Psoas muscle (tissue), 8 donors: ENCODE measurements around the gene SRRM4. TPM values are rescaled to one million over a fixed set of nuclear protein-coding genes. Genes with fewer than 3 reads are reported as not detected.

Experiments used
- ATAC-seq, 4 donors: fragments of 200-7000 bp; cut with Tn5 transposase; one replicate each; pipeline ENCODE4 v1.9.1; 2020; ENCODE audit warnings: moderate library complexity in 3 of 4, mild to moderate bottlenecking in 2 of 4
- DNase-seq, 2 donors: peaks; one replicate each; pipeline ENCODE4 v3.0.0-alpha.2; 2020
- H3K27ac ChIP-seq: fragments of 200-600 bp; one replicate; pipeline ENCODE4 v1.8.0; 2022
- H3K27me3 ChIP-seq, 3 donors: fragments of 200-600 bp in 1 of 3; one replicate each; pipeline versions ENCODE4 v1.6.1 to v1.8.0; 2013 to 2022; ENCODE audit warnings: low read length in 2 of 3, mild to moderate bottlenecking in 2 of 3, moderate library complexity in 1 of 3; ENCODE audit not compliant: insufficient read depth in 3 of 3
- H3K36me3 ChIP-seq, 2 donors: fragments of 200-600 bp in 1 of 2; one replicate each; pipeline versions ENCODE4 v1.6.1 to v1.8.0; 2013 to 2022; ENCODE audit warnings: low read depth in 1 of 2, mild to moderate bottlenecking in 1 of 2, moderate library complexity in 1 of 2; ENCODE audit not compliant: insufficient read depth in 1 of 2
- H3K4me1 ChIP-seq: fragments of 200-600 bp; one replicate; pipeline ENCODE4 v1.8.0; 2022
- H3K4me3 ChIP-seq: fragments of 200-600 bp; one replicate; pipeline ENCODE4 v1.8.0; 2022; ENCODE audit warnings: mild to moderate bottlenecking
- H3K9me3 ChIP-seq: fragments of 200-600 bp; one replicate; pipeline ENCODE4 v1.8.0; 2022
- whole genome bisulfite sequencing, 3 donors: extraction: QIAGEN DNeasy Blood & Tissue Kit; methylation state at CpG; one replicate each; pipeline versions ENCODE4 v1.1.6 to v1.1.7; 2013; 5-methylcytosine and 5-hydroxymethylcytosine counted together
- intact Hi-C, 2 donors: fragments of 100-400 bp; cut with DNase I; formaldehyde crosslinking; loops; one replicate each; pipeline versions ENCODE4 v1.11.0 to v1.14.2; 2022
- polyA plus RNA-seq, 3 donors: library from polyadenylated mRNA; stranded (reverse); fragments of 200-250 nt; gene quantifications; one replicate each; pipeline ENCODE4 v1.2.3, GENCODE V29; 2013
- total RNA-seq, 4 donors: library from RNA; stranded (reverse); fragmentation: NEBNext Ultra II Directional in 2 of 4; extraction: Animal tissue kit (Norgen Biotek cat#: 25700) in 2 of 4; gene quantifications; one replicate each; pipeline versions ENCODE4 v1.2.1 to v1.2.4, GENCODE V29; 2021 to 2023
- TF ChIP-seq, protein P1 (sequence below): fragments of 200-600 bp; IDR thresholded peaks from one replicate; pipeline ENCODE4 v1.8.0; 2022; ENCODE audit warnings: antibody characterized with exemption
- donor health status: healthy with polysubstance abuse.
- donor health status: DM: no; HTN: no; CAD: no; lungs with moderate emphysema.
- donor health status: Bipolar disorder and iron deficiency.
- donor health status: healthy.
- donor health status: DM: yes; HTN: yes; CAD: no.
- donor health status: DM: no; HTN: no; CAD: no.
- donor health status: DM: no; HTN: no; CAD: no.
- donor health status: DM: yes; HTN: yes; CAD: no.

SRRM4 gene
- total and polyA plus RNA-seq, 7 donors, result 0.01 to 0.19 (median 0.09) TPM

- H3K27ac ChIP-seq, result no peak overlapping the region
- no peaks in the 10 kb centered on the region for H3K4me1 ChIP-seq
- no peaks in the 10 kb centered on the region for H3K9me3 ChIP-seq
- TF ChIP-seq, protein P1, sequence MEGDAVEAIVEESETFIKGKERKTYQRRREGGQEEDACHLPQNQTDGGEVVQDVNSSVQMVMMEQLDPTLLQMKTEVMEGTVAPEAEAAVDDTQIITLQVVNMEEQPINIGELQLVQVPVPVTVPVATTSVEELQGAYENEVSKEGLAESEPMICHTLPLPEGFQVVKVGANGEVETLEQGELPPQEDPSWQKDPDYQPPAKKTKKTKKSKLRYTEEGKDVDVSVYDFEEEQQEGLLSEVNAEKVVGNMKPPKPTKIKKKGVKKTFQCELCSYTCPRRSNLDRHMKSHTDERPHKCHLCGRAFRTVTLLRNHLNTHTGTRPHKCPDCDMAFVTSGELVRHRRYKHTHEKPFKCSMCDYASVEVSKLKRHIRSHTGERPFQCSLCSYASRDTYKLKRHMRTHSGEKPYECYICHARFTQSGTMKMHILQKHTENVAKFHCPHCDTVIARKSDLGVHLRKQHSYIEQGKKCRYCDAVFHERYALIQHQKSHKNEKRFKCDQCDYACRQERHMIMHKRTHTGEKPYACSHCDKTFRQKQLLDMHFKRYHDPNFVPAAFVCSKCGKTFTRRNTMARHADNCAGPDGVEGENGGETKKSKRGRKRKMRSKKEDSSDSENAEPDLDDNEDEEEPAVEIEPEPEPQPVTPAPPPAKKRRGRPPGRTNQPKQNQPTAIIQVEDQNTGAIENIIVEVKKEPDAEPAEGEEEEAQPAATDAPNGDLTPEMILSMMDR, result no peak
- 69 to 79% (median 70%) methylated on average over 3 of the region's 3 CpGs for WGBS, 3 donors
- H3K27me3 ChIP-seq, result no peaks in the 10 kb centered on the region
- no peaks in the 10 kb centered on the region for H3K36me3 ChIP-seq
- H3K4me3 ChIP-seq, result no peak overlapping the region
- DNase-seq, result no peak
- intact Hi-C loops, result no loop called here
- no peak for ATAC-seq
Observed at GRCh38 chr12:119168721-119169120, 187.4 kb downstream of the SRRM4 start.

- TF ChIP-seq, protein P1, result no peak
- ATAC-seq, result no peak
- Histone ChIP-seq H3K4me3 (no peak overlapping the region), H3K9me3 (no peaks in the 10 kb centered on the region), H3K27ac (no peak overlapping the region), H3K36me3 (no peaks in the 10 kb centered on the region), H3K4me1 (no peaks in the 10 kb centered on the region), H3K27me3 (no peaks in the 10 kb centered on the region)
- intact Hi-C loops, result no loop called here
- DNase-seq, result no peak
- WGBS, 3 donors, result 51 to 68% (median 60%) methylated on average over 2 of the region's 2 CpGs
Observed at GRCh38 chr12:119169150-119169549, 187.8 kb downstream of the SRRM4 start.

DNA sequence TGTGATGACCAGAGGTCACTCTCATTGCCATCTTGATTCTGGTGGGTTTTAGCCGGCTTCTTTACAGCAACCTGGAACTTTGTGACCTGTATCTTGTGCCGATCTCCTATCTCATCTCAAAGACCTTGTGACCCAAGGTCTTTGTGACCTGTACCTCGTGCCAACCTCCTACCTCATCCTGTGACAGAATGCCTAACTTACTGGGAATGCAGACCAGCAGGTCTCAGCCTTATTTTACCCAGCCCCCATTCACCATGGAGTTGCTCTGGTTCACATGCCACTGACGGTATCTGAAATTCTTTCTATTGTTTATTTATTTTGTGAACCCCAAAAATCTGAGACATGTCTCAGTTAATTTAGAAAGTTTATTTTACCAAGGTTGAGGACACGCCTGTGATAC, 189.9 kb downstream of the SRRM4 start:
- Histone ChIP-seq H3K9me3 (no peaks in the 10 kb centered on the region), H3K36me3 (no peaks in the 10 kb centered on the region), H3K4me3 (no peak overlapping the region), H3K27me3 (no peaks in the 10 kb centered on the region), H3K27ac (no peak overlapping the region), H3K4me1 (peaks cover 8% of the 10 kb centered on the region)
- TF ChIP-seq, protein P1, result no peak
- no peak for DNase-seq
- intact Hi-C loops, result no loop called here
- 80 to 88% (median 84%) methylated on average over 5 of the region's 5 CpGs for WGBS, 3 donors
- no peak for ATAC-seq

DNA sequence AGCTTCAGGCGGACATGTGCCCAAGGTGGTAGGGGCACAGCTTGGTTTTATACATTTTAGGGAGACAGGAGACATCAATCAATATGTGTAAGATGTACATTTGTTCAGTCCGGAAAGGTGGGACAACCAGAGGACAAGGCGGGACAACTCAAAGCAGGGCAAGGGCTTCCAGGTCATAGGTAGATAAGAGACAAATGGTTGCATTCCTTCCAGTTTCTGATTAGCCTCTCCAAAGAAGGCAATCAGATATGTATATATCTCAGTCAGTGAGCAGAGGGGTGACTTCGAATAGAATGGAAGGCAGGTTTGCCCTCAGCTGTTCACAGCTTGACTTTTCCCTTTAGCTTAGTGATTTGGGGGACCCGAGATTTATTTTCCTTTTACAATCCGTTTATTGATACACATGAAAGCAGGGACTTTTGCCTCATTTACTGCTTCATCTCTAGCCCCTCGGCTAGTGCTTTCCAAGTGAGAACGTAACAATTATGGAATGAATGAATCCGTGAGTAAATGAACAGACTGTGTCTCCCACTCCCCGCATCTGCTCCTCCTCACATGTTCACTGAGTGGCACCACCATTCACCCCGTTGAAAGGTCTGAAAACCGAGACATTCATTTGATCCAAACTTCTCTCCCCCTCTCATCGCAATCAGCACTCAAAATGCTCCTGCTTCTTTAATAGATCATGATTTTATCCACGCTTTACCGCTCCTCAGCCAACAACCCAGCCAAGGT, 190.5 kb downstream of the SRRM4 start:
- DNase-seq, result no peak
- no peaks in the 10 kb centered on the region for H3K9me3 ChIP-seq
- ATAC-seq, result no peak
- H3K27me3 ChIP-seq, result no peaks in the 10 kb centered on the region
- intact Hi-C loops, result no loop called here
- H3K36me3 ChIP-seq, result no peaks in the 10 kb centered on the region
- 70 to 82% (median 73%) methylated on average over 15 of the region's 15 CpGs for WGBS, 3 donors
- peaks cover 11% of the 10 kb centered on the region for H3K4me1 ChIP-seq
- no peak overlapping the region for H3K4me3 ChIP-seq
- no peak overlapping the region for H3K27ac ChIP-seq
- TF ChIP-seq, protein P1, result no peak

GRCh38 chr12:119175081-119175480, 193.7 kb downstream of the SRRM4 start:
- WGBS, 3 donors, result 35 to 65% (median 40%) methylated on average over 5 of the region's 5 CpGs
- no peaks in the 10 kb centered on the region for H3K27me3 ChIP-seq

More at GRCh38 chr12:119175081-119175480, 193.7 kb downstream of the SRRM4 start:
- intact Hi-C loops, result no loop called here
- peak overlapping the region; percentile 96 for H3K27ac ChIP-seq
- DNase-seq (no peak), ATAC-seq (peak in 1 of 4 donors; percentile 19)
- H3K36me3 ChIP-seq, result peaks cover 0 to 3% of the 10 kb centered on the region in 2 donors
- no peaks in the 10 kb centered on the region for H3K9me3 ChIP-seq
- TF ChIP-seq, protein P1, result no peak
- H3K4me3 ChIP-seq, result peak overlapping the region; percentile 58
- peaks cover 25% of the 10 kb centered on the region for H3K4me1 ChIP-seq
